ENCODE measurements around the gene PLA2G2C.
"Not testable (repeated sequence)": the region's sequence is repeated elsewhere in the genome, so short reads cannot be mapped to it uniquely, and the experiment has no call there.

PLA2G2C gene

GRCh38 chr1:20223551-20224419 is 37.5 kb upstream of the PLA2G2C start:
- no peaks in the 10 kb centered on the region for H4K20me1 ChIP-seq

GRCh38 chr1:20223106-20223505 is 36.8 kb upstream of the PLA2G2C start:
- Histone ChIP-seq H3K9me3 (no peaks in the 10 kb centered on the region), H3K36me3 (no peaks in the 10 kb centered on the region), H3K9ac (no peak overlapping the region), H3K4me2 (no peak overlapping the region), H3K4me3 (no peak overlapping the region), H3K4me1 (no peaks in the 10 kb centered on the region), H4K20me1 (no peaks in the 10 kb centered on the region), H3K27ac (no peak overlapping the region), H3K27me3 (no peaks in the 10 kb centered on the region)
- no peak for TF ChIP-seq Cebpa-rat (IDR thresholded peaks at IDR 0.05)

More at GRCh38 chr1:20223551-20224419, 37.5 kb upstream of the PLA2G2C start:
- no peaks in the 10 kb centered on the region for H3K9me3 ChIP-seq
- H3K4me1 ChIP-seq = no peaks in the 10 kb centered on the region
- no peak for TF ChIP-seq Cebpa-rat (IDR thresholded peaks at IDR 0.05)
- no peak overlapping the region for H3K27ac ChIP-seq
- no peaks in the 10 kb centered on the region for H3K36me3 ChIP-seq
- H3K27me3 ChIP-seq = no peaks in the 10 kb centered on the region
- H3K9ac ChIP-seq = no peak overlapping the region
- H3K4me3 ChIP-seq = no peak overlapping the region
- H3K4me2 ChIP-seq = no peak overlapping the region

- no peak overlapping the region for H3K4me3 ChIP-seq
- H3K4me2 ChIP-seq = no peak overlapping the region
- no peak for TF ChIP-seq Cebpa-rat (IDR thresholded peaks at IDR 0.05)
These were observed 33.7 kb upstream of the PLA2G2C start for GRCh38 chr1:20220036-20220435.

GRCh38 chr1:20219053-20219452 is 32.7 kb upstream of the PLA2G2C start:
- H3K4me1 ChIP-seq, H3K4me3 ChIP-seq, H3K9ac ChIP-seq, H4K20me1 ChIP-seq, H3K9me3 ChIP-seq, H3K4me2 ChIP-seq, H3K27ac ChIP-seq, H3K36me3 ChIP-seq, H3K27me3 ChIP-seq: not testable (repeated sequence)

More at GRCh38 chr1:20220036-20220435, 33.7 kb upstream of the PLA2G2C start:
- H3K9me3 ChIP-seq = no peaks in the 10 kb centered on the region
- H3K27me3 ChIP-seq = no peaks in the 10 kb centered on the region
- no peaks in the 10 kb centered on the region for H3K4me1 ChIP-seq
- H3K27ac ChIP-seq = no peak overlapping the region
- no peaks in the 10 kb centered on the region for H3K36me3 ChIP-seq
- H3K9ac ChIP-seq = no peak overlapping the region
- H4K20me1 ChIP-seq = no peaks in the 10 kb centered on the region

- Histone ChIP-seq H3K36me3 (no peaks in the 10 kb centered on the region), H4K20me1 (no peaks in the 10 kb centered on the region), H3K27ac (no peak overlapping the region), H3K4me1 (peaks cover 23% of the 10 kb centered on the region), H3K4me3 (no peak overlapping the region), H3K27me3 (no peaks in the 10 kb centered on the region), H3K4me2 (no peak overlapping the region), H3K9me3 (no peaks in the 10 kb centered on the region), H3K9ac (no peak overlapping the region)
- no peak for TF ChIP-seq Cebpa-rat (IDR thresholded peaks at IDR 0.05)
These were observed 30.3 kb upstream of the PLA2G2C start for GRCh38 chr1:20216574-20216973.

- Histone ChIP-seq H4K20me1 (no peaks in the 10 kb centered on the region), H3K4me1 (peaks cover 26% of the 10 kb centered on the region), H3K4me3 (no peak overlapping the region), H3K27me3 (no peaks in the 10 kb centered on the region), H3K9ac (no peak overlapping the region), H3K27ac (no peak overlapping the region), H3K9me3 (no peaks in the 10 kb centered on the region), H3K4me2 (no peak overlapping the region), H3K36me3 (no peaks in the 10 kb centered on the region)
- no peak for TF ChIP-seq Cebpa-rat (IDR thresholded peaks at IDR 0.05)
These were observed 29.4 kb upstream of the PLA2G2C start for GRCh38 chr1:20215716-20216115.

GRCh38 chr1:20212685-20213331 is 26.5 kb upstream of the PLA2G2C start:
- no peak for TF ChIP-seq Cebpa-rat (IDR thresholded peaks at IDR 0.05)
- Histone ChIP-seq H3K9ac (peak overlapping the region; percentile 35; the same call in 1 of the 2 replicates), H3K4me2 (peak overlapping the region; percentile 97), H3K4me1 (peaks cover 38% of the 10 kb centered on the region), H3K9me3 (no peaks in the 10 kb centered on the region), H3K27me3 (no peaks in the 10 kb centered on the region), H3K27ac (peak overlapping the region; percentile 51; the same call in 1 of the 2 replicates), H3K36me3 (no peaks in the 10 kb centered on the region), H4K20me1 (no peaks in the 10 kb centered on the region), H3K4me3 (peak overlapping the region; percentile 54)

GRCh38 chr1:20212085-20212684 is 25.9 kb upstream of the PLA2G2C start:
- TF ChIP-seq Cebpa-rat (IDR thresholded peaks at IDR 0.05) = no peak
- peak overlapping the region; percentile 97 for H3K4me2 ChIP-seq

GRCh38 chr1:20211511-20211931 is 25.2 kb upstream of the PLA2G2C start:
- H3K9me3 ChIP-seq = no peaks in the 10 kb centered on the region
- no peak overlapping the region for H3K4me3 ChIP-seq
- no peak for TF ChIP-seq Cebpa-rat (IDR thresholded peaks at IDR 0.05)
- H3K27ac ChIP-seq = no peak overlapping the region
- no peaks in the 10 kb centered on the region for H3K36me3 ChIP-seq
- no peak overlapping the region for H3K9ac ChIP-seq
- peak overlapping the region; percentile 97; the same call in 1 of the 2 replicates for H3K4me2 ChIP-seq
- no peaks in the 10 kb centered on the region for H3K27me3 ChIP-seq
- no peaks in the 10 kb centered on the region for H4K20me1 ChIP-seq
- H3K4me1 ChIP-seq = peaks cover 43% of the 10 kb centered on the region

More at GRCh38 chr1:20212085-20212684, 25.9 kb upstream of the PLA2G2C start:
- Histone ChIP-seq H4K20me1 (no peaks in the 10 kb centered on the region), H3K36me3 (no peaks in the 10 kb centered on the region), H3K9ac (peak overlapping the region; percentile 35; the same call in 1 of the 2 replicates), H3K4me3 (peak overlapping the region; percentile 54; the same call in 1 of the 2 replicates), H3K4me1 (peaks cover 43% of the 10 kb centered on the region), H3K27ac (peak overlapping the region; percentile 37; the same call in 1 of the 2 replicates), H3K27me3 (no peaks in the 10 kb centered on the region), H3K9me3 (no peaks in the 10 kb centered on the region)
